PC-9 (cell line): ENCODE results near the gene ANXA2.

Source experiments
- CTCF ChIP-seq: fragments of 200-600 bp; sonication (generic); conservative IDR thresholded peaks from 2 replicates; pipeline ENCODE4 v1.6.1; 2017; ENCODE audit warnings: mixed run types, antibody characterized with exemption, mild to moderate bottlenecking, moderate library complexity
- EZH2 ChIP-seq: fragments of 200-600 bp; sonication (generic); IDR thresholded peaks from 2 replicates; pipeline ENCODE4 v1.8.0; 2017; ENCODE audit warnings: antibody characterized with exemption, low read depth

- TF ChIP-seq EZH2 = no peak
- TF ChIP-seq CTCF = no peak
Measured at GRCh38 chr15:60382773-60383674, 14.8 kb downstream of the ANXA2 start.
